ENCODE results near the gene RNU1-4.
"Not testable (repeated sequence)": the region's sequence is repeated elsewhere in the genome, so short reads cannot be mapped to it uniquely, and the experiment has no call there.

Gene RNU1-4

GRCh38 chr1:16728243-16728949, 11.9 kb upstream of the RNU1-4 start:
- DNase-seq (ENCODE audit: low read depth, low spot score): not testable (repeated sequence)

- DNase-seq (ENCODE audit: low read depth, low spot score): not testable (repeated sequence)
Measured at GRCh38 chr1:16732254-16732896, 7.9 kb upstream of the RNU1-4 start.

- DNase-seq (ENCODE audit: low read depth, low spot score): not testable (repeated sequence)
Measured at GRCh38 chr1:16741230-16741629, 914 bp downstream of the RNU1-4 start.

- DNase-seq (ENCODE audit: low read depth, low spot score): not testable (repeated sequence)
Measured at GRCh38 chr1:16747660-16748059, 7.3 kb downstream of the RNU1-4 start.

- DNase-seq (ENCODE audit: low read depth, low spot score): not testable (repeated sequence)
Measured at GRCh38 chr1:16748710-16749109, 8.4 kb downstream of the RNU1-4 start.

GRCh38 chr1:16749910-16750888, 9.9 kb downstream of the RNU1-4 start:
- DNase-seq (ENCODE audit: low read depth, low spot score): not testable (repeated sequence)

- DNase-seq (ENCODE audit: low read depth, low spot score): not testable (repeated sequence)
Measured at GRCh38 chr1:16752770-16753169, 12.5 kb downstream of the RNU1-4 start.

GRCh38 chr1:16755385-16755784, 15.1 kb downstream of the RNU1-4 start:
- not testable (repeated sequence) for DNase-seq (ENCODE audit: low read depth, low spot score)

- not testable (repeated sequence) for DNase-seq (ENCODE audit: low read depth, low spot score)
Measured at GRCh38 chr1:16755932-16756331, 15.6 kb downstream of the RNU1-4 start.

- not testable (repeated sequence) for DNase-seq (ENCODE audit: low read depth, low spot score)
Measured at GRCh38 chr1:16757574-16757973, 17.3 kb downstream of the RNU1-4 start.

- not testable (repeated sequence) for DNase-seq (ENCODE audit: low read depth, low spot score)
Measured at GRCh38 chr1:16758060-16758459, 17.7 kb downstream of the RNU1-4 start.

- DNase-seq (ENCODE audit: low read depth, low spot score): not testable (repeated sequence)
Measured at GRCh38 chr1:16759041-16759493, 18.8 kb downstream of the RNU1-4 start.

GRCh38 chr1:16759650-16760455, 19.5 kb downstream of the RNU1-4 start:
- not testable (repeated sequence) for DNase-seq (ENCODE audit: low read depth, low spot score)

GRCh38 chr1:16760456-16760765, 20.1 kb downstream of the RNU1-4 start:
- not testable (repeated sequence) for DNase-seq (ENCODE audit: low read depth, low spot score)

GRCh38 chr1:16760801-16761200, 20.5 kb downstream of the RNU1-4 start:
- DNase-seq (ENCODE audit: low read depth, low spot score): not testable (repeated sequence)

GRCh38 chr1:16764248-16764819, 24.0 kb downstream of the RNU1-4 start:
- DNase-seq (ENCODE audit: low read depth, low spot score): not testable (repeated sequence)

GRCh38 chr1:16764820-16765655, 24.7 kb downstream of the RNU1-4 start:
- not testable (repeated sequence) for DNase-seq (ENCODE audit: low read depth, low spot score)

- DNase-seq (ENCODE audit: low read depth, low spot score): not testable (repeated sequence)
Measured at GRCh38 chr1:16765731-16766605, 25.7 kb downstream of the RNU1-4 start.
